ENCODE results near the gene SIT1. TPM values are rescaled to one million over a fixed set of nuclear protein-coding genes. Genes with fewer than 3 reads are reported as not detected.
A peak's percentile ranks its signal among the peaks of the same experiment; 100 is the strongest.

The SIT1 gene
- total RNA-seq, 2 experiments from 2014 or later: 18.4 to 19.2 TPM

- Histone ChIP-seq H3K27me3 (ENCODE audit: control insufficient read depth in 1 of 2, insufficient read depth in 2 of 2, low read length in 2 of 2) (no peaks in the 10 kb centered on the region), H3K27ac (ENCODE audit: low read depth in 1 of 2, low read length in 2 of 2) (no peak overlapping the region), H3K4me1 (ENCODE audit: insufficient read depth, low read length) (peaks cover 26% of the 10 kb centered on the region), H3K4me3 (ENCODE audit: low read length) (no peak overlapping the region), H3K9me3 (ENCODE audit: control insufficient read depth in 1 of 2, insufficient read depth in 1 of 2, low read length in 2 of 2) (no peaks in the 10 kb centered on the region), H3K36me3 (ENCODE audit: insufficient read depth, low read length) (peaks cover 37% of the 10 kb centered on the region)
- H3K9me3 Mint-ChIP-seq: no peaks in the 10 kb centered on the region
- peak; percentile 60 for TF ChIP-seq CTCF (IDR thresholded peaks at IDR 0.05)
- no peaks in the 10 kb centered on the region for H3K27me3 Mint-ChIP-seq
- intact Hi-C loops (cut with DNase I, micrococcal nuclease): no loop called here
- POLR2A ChIA-PET: interaction anchor here (0.8 to 4.5 kb wide), 5 partner anchors 35 to 121 kb away, joined by 3 to 29 read pairs (median 5); partner anchors contain the start of genes CCDC107, CREB3, RMRP and SIT1
- peaks cover 32% of the 10 kb centered on the region for H3K4me1 Mint-ChIP-seq (ENCODE audit: low read depth)
- peak; percentile 98 for ATAC-seq (ENCODE audit: poor library complexity)
- peak overlapping the region; percentile 5 for H3K4me3 Mint-ChIP-seq
- peak; percentile 33 to 81 (median 47) for DNase-seq
- no peak overlapping the region for H3K27ac Mint-ChIP-seq
- H3K36me3 Mint-ChIP-seq (ENCODE audit: low read depth): peaks cover 23% of the 10 kb centered on the region
- CTCF ChIA-PET: interaction anchor here (0.6 to 2.4 kb wide), 26 partner anchors 8 to 531 kb away, joined by 3 to 26 read pairs (median 3); partner anchors contain the start of genes CCDC107, CREB3, FANCG and GBA2
Measured at GRCh38 chr9:35611230-35611797, 39.4 kb downstream of the SIT1 start.

GRCh38 chr9:35609820-35610163 lies 40.9 kb downstream of the SIT1 start:
- no peak overlapping the region for H3K4me3 Mint-ChIP-seq

More at GRCh38 chr9:35609820-35610163, 40.9 kb downstream of the SIT1 start:
- Histone ChIP-seq H3K36me3 (ENCODE audit: insufficient read depth, low read length) (peaks cover 37% of the 10 kb centered on the region), H3K9me3 (ENCODE audit: control insufficient read depth in 1 of 2, insufficient read depth in 1 of 2, low read length in 2 of 2) (no peaks in the 10 kb centered on the region), H3K4me1 (ENCODE audit: insufficient read depth, low read length) (peaks cover 31% of the 10 kb centered on the region), H3K27me3 (ENCODE audit: control insufficient read depth in 1 of 2, insufficient read depth in 2 of 2, low read length in 2 of 2) (no peaks in the 10 kb centered on the region), H3K4me3 (ENCODE audit: low read length) (no peak overlapping the region), H3K27ac (ENCODE audit: low read depth in 1 of 2, low read length in 2 of 2) (no peak overlapping the region)
- ChIA-PET CTCF (interaction anchor here (2.4 kb wide), 1 partner anchor 86 kb away, joined by 15 read pairs; no protein-coding TSS in a partner anchor), POLR2A (interaction anchor here (1.9 to 4.5 kb wide), 2 partner anchors 37 to 48 kb away, joined by 9 to 29 read pairs; partner anchors contain the start of genes CCDC107 and RMRP)
- no peak for ATAC-seq (ENCODE audit: poor library complexity)
- no peaks in the 10 kb centered on the region for H3K27me3 Mint-ChIP-seq
- intact Hi-C loops (cut with DNase I, micrococcal nuclease): loop anchor here in 1 of 2 experiments (5.0 to 10.0 kb wide), 2 partner anchors 218 to 1155 kb away; partner anchors contain the start of genes FAM221B and TMEM8B
- DNase-seq: no peak
- no peak for TF ChIP-seq CTCF (IDR thresholded peaks at IDR 0.05)
- no peaks in the 10 kb centered on the region for H3K9me3 Mint-ChIP-seq
- H3K4me1 Mint-ChIP-seq (ENCODE audit: low read depth): peaks cover 36% of the 10 kb centered on the region
- no peak overlapping the region for H3K27ac Mint-ChIP-seq
- H3K36me3 Mint-ChIP-seq (ENCODE audit: low read depth): peaks cover 23% of the 10 kb centered on the region

All from CD4-positive, alpha-beta T cell (primary cell).